Measurements from ENCODE around the gene FAM20C. TPM values are rescaled to one million over a fixed set of nuclear protein-coding genes. Genes with fewer than 3 reads are reported as not detected.

The FAM20C gene
- total RNA-seq, 1 donor from 2014 or later = 22.2 TPM

DNA sequence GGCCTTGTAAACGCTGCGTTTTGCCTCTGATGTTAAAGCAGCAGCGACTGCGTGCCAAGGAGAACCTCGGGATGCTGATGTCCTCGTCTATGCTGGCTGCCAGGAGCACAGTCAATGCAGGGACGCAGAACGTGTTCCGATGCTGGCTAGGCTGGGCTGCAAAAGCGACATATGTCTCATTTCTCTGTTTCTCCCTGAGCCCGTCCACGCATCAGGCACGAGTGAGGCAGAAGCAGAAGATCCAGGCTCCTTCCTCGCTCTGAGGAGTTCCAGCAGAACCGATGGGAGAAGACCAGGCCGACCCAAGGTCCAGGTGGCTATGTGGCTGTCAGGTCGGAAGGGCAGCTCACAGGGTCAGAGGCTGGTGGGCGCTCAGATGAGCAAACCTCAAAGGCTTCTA lies 93.9 kb downstream of the FAM20C start:
- Histone ChIP-seq H3K9me3 (replicated peaks) (peaks cover 5% of the 10 kb centered on the region), H3K4me3 (no peak overlapping the region), H3K4me1 (peaks cover 16% of the 10 kb centered on the region), H3K36me3 (no peaks in the 10 kb centered on the region), H3K27me3 (ENCODE audit: low read depth) (peaks cover 85% of the 10 kb centered on the region), H3K27ac (replicated peaks) (no peak overlapping the region)
- no peak for DNase-seq
- TF ChIP-seq, protein P1, sequence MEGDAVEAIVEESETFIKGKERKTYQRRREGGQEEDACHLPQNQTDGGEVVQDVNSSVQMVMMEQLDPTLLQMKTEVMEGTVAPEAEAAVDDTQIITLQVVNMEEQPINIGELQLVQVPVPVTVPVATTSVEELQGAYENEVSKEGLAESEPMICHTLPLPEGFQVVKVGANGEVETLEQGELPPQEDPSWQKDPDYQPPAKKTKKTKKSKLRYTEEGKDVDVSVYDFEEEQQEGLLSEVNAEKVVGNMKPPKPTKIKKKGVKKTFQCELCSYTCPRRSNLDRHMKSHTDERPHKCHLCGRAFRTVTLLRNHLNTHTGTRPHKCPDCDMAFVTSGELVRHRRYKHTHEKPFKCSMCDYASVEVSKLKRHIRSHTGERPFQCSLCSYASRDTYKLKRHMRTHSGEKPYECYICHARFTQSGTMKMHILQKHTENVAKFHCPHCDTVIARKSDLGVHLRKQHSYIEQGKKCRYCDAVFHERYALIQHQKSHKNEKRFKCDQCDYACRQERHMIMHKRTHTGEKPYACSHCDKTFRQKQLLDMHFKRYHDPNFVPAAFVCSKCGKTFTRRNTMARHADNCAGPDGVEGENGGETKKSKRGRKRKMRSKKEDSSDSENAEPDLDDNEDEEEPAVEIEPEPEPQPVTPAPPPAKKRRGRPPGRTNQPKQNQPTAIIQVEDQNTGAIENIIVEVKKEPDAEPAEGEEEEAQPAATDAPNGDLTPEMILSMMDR (IDR thresholded peaks at IDR 0.05; ENCODE audit: borderline replicate concordance) = no peak
- intact Hi-C loops (cut with micrococcal nuclease) = no loop called here

DNA sequence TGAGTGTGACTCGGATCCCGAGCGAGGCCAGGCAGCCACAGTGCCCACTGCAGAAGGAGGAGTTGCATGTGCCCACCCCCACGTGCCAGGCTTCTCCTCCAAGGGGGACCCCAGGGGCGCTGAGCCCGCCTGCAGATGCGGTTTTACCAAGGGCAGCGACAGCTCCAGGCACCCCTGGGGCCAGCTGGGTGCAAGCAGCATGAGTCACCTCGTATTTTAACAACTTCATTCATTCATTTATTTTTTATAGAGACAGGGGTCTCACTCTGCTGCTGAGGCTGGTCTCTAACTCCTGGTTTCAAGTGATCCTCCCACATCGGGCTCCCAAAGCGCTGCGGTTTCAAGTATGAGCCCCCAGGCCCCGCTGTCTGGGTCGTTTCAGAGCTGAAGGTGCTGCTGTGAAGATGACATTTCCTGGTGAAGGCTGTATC lies 96.3 kb downstream of the FAM20C start:
- Histone ChIP-seq H3K27ac (replicated peaks) (no peak overlapping the region), H3K27me3 (ENCODE audit: low read depth) (peaks cover 93% of the 10 kb centered on the region), H3K36me3 (no peaks in the 10 kb centered on the region), H3K4me3 (no peak overlapping the region), H3K4me1 (peaks cover 16% of the 10 kb centered on the region), H3K9me3 (replicated peaks) (no peaks in the 10 kb centered on the region)
- TF ChIP-seq, protein P1 (IDR thresholded peaks at IDR 0.05; ENCODE audit: borderline replicate concordance) = no peak
- intact Hi-C loops (cut with micrococcal nuclease) = no loop called here
- DNase-seq = no peak

DNA sequence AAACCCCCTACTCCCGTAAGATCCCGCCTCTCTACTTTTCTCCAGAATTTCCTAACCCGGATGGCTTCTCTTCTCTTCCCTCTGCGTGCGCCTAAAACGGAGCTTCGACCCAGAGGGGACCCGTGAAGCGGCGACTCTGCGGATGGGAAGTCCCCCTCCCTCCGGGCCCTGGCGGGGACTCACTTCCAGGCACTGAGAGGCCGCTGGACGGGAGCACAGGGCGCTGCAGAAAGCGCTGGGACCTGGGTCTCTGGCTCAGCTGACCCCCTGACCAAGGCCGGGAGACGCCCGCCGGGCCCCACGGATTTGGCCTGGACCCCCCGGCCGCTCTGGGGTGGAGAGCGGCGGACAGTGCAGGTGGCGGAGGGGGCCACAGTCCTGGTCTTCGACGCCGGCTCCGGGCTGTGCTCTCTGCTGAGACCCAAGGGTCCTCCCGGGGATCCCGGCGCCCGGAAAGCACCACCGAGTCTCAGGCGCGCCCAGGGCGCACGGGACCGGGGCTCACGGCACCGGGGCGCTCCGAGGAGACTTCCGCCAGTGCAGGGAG lies 96.9 kb downstream of the FAM20C start:
- TF ChIP-seq, protein P1 (IDR thresholded peaks at IDR 0.05; ENCODE audit: borderline replicate concordance) = no peak
- H3K4me1 ChIP-seq = peaks cover 16% of the 10 kb centered on the region
- H3K27ac ChIP-seq (replicated peaks) = no peak overlapping the region
- no peaks in the 10 kb centered on the region for H3K36me3 ChIP-seq
- H3K4me3 ChIP-seq = no peak overlapping the region
- no peaks in the 10 kb centered on the region for H3K9me3 ChIP-seq (replicated peaks)
- DNase-seq = no peak
- peaks cover 98% of the 10 kb centered on the region for H3K27me3 ChIP-seq (ENCODE audit: low read depth)
- intact Hi-C loops (cut with micrococcal nuclease) = no loop called here

DNA sequence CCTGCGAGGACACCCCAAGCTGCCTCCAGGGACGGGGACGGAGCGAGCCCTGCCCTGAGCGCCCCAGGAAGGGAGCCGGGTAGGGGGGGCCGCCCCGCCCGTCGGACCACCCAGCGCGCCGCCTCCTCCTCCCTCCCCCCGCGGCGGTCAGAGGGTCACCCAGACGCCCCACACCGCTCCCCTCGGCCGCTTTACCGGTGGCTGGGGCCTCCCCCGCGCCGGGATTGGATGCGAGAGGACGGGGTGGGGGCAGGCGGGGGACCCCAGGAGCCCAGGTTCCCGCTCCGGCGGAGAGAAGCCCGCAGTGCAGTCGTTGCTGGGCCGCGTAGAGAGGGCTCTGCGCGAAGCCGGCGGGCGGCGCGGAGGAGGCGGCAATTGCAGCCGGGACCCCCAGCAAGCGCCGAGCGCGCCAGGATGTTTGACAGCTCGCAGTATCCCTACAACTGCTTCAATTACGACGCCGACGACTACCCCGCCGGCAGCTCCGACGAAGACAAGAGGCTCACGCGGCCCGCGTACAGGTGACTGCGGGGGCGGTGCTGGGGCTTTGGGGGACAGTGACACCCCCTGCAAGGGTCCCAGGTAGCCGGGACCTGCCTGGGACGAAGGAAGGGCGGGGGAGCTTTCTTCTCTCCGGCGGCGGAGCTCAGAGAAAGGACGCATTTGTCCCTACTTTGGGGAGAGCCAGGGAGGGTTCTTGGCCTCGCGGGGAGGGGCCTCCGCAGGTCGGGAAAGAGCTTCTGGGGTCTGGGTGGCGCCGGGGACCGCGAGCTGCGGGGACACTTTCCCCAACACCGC lies 97.6 kb downstream of the FAM20C start, which contains the start of gene FOXL3:
TSS of gene FOXL3 (plus strand) at position 415 of the 798 bp plus-strand sequence. CDS start at position 415, 0 bp downstream.
- Histone ChIP-seq H3K4me1 (peaks cover 16% of the 10 kb centered on the region), H3K4me3 (no peak within 1 kb of the TSS), H3K36me3 (no peaks in the 10 kb centered on the region), H3K27me3 (ENCODE audit: low read depth) (peaks cover 98% of the 10 kb centered on the region), H3K27ac (replicated peaks) (no peak within 1 kb of the TSS), H3K9me3 (replicated peaks) (no peaks in the 10 kb centered on the region)
- no peak for DNase-seq
- intact Hi-C loops (cut with micrococcal nuclease) = no loop called here
- TF ChIP-seq, protein P1 (IDR thresholded peaks at IDR 0.05; ENCODE audit: borderline replicate concordance) = no peak

DNA sequence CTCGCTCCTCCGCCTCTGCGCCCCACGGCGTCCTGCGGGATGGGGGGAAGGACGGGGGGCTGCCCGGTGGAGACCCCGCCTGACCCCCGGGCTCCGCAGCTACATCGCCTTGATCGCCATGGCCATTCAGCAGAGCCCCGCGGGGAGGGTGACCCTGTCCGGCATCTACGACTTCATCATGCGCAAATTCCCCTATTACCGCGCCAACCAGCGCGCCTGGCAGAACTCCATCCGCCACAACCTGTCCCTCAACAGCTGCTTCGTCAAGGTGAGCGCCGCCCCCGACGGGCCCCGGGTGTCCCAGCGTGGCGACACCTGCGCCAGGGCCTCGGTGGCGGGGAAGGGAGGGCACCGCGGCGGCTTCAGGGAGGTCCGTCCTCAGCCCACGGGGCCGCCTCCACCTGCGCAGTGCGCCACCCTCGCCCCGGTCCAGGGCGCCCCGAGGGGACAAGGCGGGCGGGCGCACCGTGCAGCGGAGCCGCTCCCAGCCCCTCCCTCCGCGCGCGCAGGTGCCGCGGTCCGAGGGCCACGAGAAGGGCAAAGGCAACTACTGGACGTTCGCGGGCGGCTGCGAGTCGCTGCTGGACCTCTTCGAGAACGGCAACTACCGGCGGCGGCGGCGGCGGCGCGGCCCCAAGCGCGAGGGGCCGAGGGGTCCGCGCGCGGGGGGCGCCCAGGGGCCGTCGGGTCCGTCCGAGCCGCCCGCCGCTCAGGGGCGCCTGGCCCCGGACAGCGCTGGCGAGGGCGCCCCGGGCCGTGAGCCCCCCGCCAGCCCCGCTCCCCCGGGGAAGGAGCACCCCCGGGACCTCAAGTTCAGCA lies 98.4 kb downstream of the FAM20C start:
- peaks cover 98% of the 10 kb centered on the region for H3K27me3 ChIP-seq (ENCODE audit: low read depth)
- no peaks in the 10 kb centered on the region for H3K9me3 ChIP-seq (replicated peaks)
- TF ChIP-seq, protein P1 (IDR thresholded peaks at IDR 0.05; ENCODE audit: borderline replicate concordance) = no peak
- no peak for DNase-seq
- intact Hi-C loops (cut with micrococcal nuclease) = no loop called here
- H3K4me1 ChIP-seq = peaks cover 16% of the 10 kb centered on the region
- no peaks in the 10 kb centered on the region for H3K36me3 ChIP-seq
- no peak overlapping the region for H3K4me3 ChIP-seq
- no peak overlapping the region for H3K27ac ChIP-seq (replicated peaks)

All from left ventricle myocardium inferior (tissue), 1 donor.